ENCODE measurements around the gene GZMA. TPM values are rescaled to one million over a fixed set of nuclear protein-coding genes. Genes with fewer than 3 reads are reported as not detected.

Gene GZMA
- total RNA-seq, result 1 to 10 TPM in 1 of 4 donors, not detected in 3; 1.7 TPM

DNA sequence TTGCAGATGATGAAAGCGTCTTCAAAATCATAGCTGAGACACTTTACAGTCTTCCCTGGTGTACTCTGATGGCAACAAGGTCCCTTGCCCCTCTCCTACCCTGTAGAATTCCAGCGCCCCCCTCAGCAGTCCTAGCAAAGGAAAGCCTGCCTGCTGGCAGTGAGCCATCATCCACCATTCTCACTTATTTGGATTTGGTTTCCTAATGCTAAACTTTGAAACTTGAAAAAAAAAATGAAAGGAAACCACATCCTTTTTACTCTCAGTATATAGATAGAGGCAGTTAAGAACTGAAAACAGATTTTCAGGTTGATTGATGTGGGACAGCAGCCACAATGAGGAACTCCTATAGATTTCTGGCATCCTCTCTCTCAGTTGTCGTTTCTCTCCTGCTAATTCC is at the start of gene GZMA:
Gene GZMA, plus strand, starts transcription at position 299 of the 400 bp plus-strand sequence. Its CDS starts 37 bp downstream, at position 336.
- 41 to 44% methylated on average over 3 of the region's 3 CpGs for WGBS, 2 donors
- DNase-seq (ENCODE audit: low spot score in 2 of 2), result no peak
- TF ChIP-seq, protein P1, sequence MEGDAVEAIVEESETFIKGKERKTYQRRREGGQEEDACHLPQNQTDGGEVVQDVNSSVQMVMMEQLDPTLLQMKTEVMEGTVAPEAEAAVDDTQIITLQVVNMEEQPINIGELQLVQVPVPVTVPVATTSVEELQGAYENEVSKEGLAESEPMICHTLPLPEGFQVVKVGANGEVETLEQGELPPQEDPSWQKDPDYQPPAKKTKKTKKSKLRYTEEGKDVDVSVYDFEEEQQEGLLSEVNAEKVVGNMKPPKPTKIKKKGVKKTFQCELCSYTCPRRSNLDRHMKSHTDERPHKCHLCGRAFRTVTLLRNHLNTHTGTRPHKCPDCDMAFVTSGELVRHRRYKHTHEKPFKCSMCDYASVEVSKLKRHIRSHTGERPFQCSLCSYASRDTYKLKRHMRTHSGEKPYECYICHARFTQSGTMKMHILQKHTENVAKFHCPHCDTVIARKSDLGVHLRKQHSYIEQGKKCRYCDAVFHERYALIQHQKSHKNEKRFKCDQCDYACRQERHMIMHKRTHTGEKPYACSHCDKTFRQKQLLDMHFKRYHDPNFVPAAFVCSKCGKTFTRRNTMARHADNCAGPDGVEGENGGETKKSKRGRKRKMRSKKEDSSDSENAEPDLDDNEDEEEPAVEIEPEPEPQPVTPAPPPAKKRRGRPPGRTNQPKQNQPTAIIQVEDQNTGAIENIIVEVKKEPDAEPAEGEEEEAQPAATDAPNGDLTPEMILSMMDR (IDR thresholded peaks at IDR 0.05), result no peak
- TF ChIP-seq POLR2A (IDR thresholded peaks at IDR 0.05), result no peak
- no peak within 1 kb of the TSS for H3K4me3 ChIP-seq (ENCODE audit: low read depth, poor library complexity, severe bottlenecking)
- intact Hi-C loops (cut with DNase I; ENCODE audit: low total_unique reads), result no loop called here

DNA sequence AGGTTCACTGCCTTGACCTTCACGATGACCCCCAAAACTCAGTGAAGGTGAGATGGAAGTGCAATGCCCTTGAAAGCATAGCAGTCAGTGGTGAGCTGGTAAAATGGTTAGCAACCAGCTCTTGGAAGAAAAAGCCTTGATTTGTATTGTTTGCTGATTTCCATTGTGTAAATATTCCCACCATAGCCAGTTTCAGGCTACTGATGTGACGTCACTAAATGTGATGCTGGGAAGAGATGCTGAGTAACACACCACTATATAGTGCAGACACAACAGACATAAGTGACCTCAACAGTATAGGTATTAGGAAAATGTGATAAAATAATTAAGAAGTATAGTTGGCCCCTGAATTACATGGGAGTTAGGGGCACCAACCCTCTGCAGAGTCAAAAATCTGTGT is 47.3 kb upstream of the GZMA start:
- TF ChIP-seq POLR2A (IDR thresholded peaks at IDR 0.05), result no peak
- TF ChIP-seq, protein P1 (IDR thresholded peaks at IDR 0.05), result no peak
- no peak overlapping the region for H3K4me3 ChIP-seq (ENCODE audit: low read depth, poor library complexity, severe bottlenecking)
- intact Hi-C loops (cut with DNase I; ENCODE audit: low total_unique reads), result no loop called here
- 98% methylated on average over 2 of the region's 2 CpGs for WGBS, 2 donors
- no peak for DNase-seq (ENCODE audit: low spot score in 2 of 2)

DNA sequence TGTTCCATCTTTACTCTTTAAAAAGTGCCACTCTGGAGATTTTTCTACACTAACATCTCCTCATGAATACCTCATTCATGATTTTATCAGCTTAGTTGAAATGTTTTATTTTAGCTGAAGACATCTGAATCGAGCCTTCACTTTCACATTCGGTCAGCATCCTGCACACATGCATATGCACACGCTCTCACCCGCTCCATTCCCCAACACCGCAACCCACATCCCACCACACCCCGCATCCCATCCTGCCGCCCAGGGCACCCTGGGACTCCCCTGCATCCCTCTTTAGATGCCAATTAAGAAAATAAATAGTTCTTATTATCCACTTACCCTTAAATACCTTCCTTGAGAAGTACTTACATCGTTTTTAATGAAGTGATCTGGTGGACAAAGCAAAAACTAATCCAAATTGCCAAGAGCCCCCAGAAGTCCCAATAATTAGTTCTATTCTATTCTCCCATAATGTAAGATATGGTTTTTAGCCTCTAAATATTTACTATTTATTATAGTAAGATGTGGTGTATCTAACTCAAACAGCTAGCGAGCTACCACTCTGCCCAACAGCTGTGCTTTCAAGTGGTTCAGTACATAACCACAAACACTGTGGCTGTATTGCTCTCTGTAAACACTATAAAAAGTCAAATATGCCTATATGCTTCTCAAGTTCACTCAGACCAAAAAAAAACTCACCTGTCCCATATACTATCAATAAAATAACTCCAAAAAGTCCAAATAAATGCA is 40.2 kb upstream of the GZMA start:
- no peak for DNase-seq (ENCODE audit: low spot score in 2 of 2)
- WGBS, 2 donors, result 86 to 88% methylated on average over 9 of the region's 9 CpGs
- TF ChIP-seq POLR2A (IDR thresholded peaks at IDR 0.05), result no peak
- TF ChIP-seq, protein P1 (IDR thresholded peaks at IDR 0.05), result no peak
- intact Hi-C loops (cut with DNase I; ENCODE audit: low total_unique reads), result no loop called here
- H3K4me3 ChIP-seq (ENCODE audit: low read depth, poor library complexity, severe bottlenecking), result no peak overlapping the region

DNA sequence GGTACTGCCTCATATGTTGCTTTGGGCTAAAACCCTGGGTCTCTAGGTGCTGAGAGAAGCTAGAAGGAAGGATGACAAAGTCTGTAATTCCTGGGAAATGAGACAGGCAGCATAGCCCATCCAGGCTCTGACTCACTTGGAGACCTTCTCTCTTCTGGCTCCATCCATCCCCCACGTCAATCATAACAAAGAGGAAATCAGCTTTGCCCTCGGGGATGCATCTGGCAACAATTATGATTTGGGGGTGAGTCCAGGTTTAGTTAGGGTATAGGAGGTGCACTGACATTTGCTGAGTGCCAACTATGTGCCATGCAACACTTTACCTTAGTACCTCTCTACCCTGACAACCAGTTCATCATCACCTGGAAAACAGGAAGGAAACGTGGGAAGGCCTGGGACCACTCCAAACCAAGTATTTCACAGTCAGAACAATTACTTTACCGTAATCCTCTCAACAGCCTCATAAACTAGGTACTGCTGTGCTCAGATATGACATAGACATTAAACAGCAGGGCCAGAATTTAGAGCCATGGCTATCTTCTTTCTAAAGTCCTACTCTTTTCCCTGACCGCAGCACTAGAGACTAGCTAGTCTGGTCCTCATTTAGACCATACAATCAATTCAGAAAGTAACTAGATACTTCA is 39.1 kb upstream of the GZMA start:
- 36 to 44% methylated on average over 5 of the region's 5 CpGs for WGBS, 2 donors
- intact Hi-C loops (cut with DNase I; ENCODE audit: low total_unique reads), result no loop called here
- H3K4me3 ChIP-seq (ENCODE audit: low read depth, poor library complexity, severe bottlenecking), result no peak overlapping the region
- no peak for TF ChIP-seq POLR2A (IDR thresholded peaks at IDR 0.05)
- TF ChIP-seq, protein P1 (IDR thresholded peaks at IDR 0.05), result no peak
- DNase-seq (ENCODE audit: low spot score in 2 of 2), result no peak

DNA sequence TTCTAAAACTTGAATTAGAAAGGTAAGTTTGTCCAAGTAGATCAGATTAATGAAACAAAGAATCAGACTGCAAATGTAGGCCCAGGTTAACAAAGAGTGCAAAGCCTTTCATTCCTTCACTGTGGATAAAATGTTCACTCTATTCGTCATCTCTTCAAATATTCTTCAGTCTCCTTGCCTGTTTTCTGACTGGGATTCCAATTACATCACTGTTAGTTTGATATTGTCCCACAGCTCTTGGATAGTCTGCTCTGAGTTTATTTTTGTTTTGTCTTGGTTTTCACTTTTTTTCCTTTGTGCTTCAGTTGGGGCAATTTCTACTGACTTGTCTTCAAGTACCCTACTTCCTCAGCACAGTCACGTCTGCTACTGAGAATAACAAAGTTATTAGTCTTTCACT is 38.5 kb upstream of the GZMA start:
- H3K4me3 ChIP-seq (ENCODE audit: low read depth, poor library complexity, severe bottlenecking), result no peak overlapping the region
- no peak for TF ChIP-seq POLR2A (IDR thresholded peaks at IDR 0.05)
- TF ChIP-seq, protein P1 (IDR thresholded peaks at IDR 0.05), result no peak
- 78 to 83% methylated on average over 2 of the region's 2 CpGs for WGBS, 2 donors
- intact Hi-C loops (cut with DNase I; ENCODE audit: low total_unique reads), result no loop called here
- no peak for DNase-seq (ENCODE audit: low spot score in 2 of 2)

Measured in lower leg skin (tissue), 4 donors.